ENCODE measurements around the gene MED23. TPM values are rescaled to one million over a fixed set of nuclear protein-coding genes. Genes with fewer than 3 reads are reported as not detected.

The MED23 gene
- total and polyA plus RNA-seq, 9 of the 15 experiments (the other 6 are each of a cell fraction or from before 2014, with no cell fraction given), result 13.7 to 61.2 (median 27.2) TPM

DNA sequence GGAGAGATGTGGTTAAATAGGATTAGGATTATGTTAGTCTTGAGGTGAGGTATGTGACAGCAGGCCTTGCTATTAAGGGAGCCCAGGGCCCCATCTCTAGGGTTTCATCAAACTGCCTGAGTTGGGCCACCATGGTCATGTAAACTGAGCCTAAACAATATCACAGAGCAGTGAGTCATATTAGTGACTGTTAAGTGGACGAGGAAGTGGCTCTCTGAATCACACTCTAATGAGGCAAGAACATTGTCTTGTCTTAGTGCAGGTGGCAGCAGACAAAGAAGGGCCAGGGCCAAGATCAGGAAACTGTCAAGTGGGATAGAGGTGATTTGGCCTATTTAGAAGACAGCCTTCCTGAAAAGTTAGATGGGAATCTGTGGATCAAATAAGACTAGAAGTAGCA lies 32.2 kb upstream of the MED23 start (continued):
- TF ChIP-seq, protein P1, sequence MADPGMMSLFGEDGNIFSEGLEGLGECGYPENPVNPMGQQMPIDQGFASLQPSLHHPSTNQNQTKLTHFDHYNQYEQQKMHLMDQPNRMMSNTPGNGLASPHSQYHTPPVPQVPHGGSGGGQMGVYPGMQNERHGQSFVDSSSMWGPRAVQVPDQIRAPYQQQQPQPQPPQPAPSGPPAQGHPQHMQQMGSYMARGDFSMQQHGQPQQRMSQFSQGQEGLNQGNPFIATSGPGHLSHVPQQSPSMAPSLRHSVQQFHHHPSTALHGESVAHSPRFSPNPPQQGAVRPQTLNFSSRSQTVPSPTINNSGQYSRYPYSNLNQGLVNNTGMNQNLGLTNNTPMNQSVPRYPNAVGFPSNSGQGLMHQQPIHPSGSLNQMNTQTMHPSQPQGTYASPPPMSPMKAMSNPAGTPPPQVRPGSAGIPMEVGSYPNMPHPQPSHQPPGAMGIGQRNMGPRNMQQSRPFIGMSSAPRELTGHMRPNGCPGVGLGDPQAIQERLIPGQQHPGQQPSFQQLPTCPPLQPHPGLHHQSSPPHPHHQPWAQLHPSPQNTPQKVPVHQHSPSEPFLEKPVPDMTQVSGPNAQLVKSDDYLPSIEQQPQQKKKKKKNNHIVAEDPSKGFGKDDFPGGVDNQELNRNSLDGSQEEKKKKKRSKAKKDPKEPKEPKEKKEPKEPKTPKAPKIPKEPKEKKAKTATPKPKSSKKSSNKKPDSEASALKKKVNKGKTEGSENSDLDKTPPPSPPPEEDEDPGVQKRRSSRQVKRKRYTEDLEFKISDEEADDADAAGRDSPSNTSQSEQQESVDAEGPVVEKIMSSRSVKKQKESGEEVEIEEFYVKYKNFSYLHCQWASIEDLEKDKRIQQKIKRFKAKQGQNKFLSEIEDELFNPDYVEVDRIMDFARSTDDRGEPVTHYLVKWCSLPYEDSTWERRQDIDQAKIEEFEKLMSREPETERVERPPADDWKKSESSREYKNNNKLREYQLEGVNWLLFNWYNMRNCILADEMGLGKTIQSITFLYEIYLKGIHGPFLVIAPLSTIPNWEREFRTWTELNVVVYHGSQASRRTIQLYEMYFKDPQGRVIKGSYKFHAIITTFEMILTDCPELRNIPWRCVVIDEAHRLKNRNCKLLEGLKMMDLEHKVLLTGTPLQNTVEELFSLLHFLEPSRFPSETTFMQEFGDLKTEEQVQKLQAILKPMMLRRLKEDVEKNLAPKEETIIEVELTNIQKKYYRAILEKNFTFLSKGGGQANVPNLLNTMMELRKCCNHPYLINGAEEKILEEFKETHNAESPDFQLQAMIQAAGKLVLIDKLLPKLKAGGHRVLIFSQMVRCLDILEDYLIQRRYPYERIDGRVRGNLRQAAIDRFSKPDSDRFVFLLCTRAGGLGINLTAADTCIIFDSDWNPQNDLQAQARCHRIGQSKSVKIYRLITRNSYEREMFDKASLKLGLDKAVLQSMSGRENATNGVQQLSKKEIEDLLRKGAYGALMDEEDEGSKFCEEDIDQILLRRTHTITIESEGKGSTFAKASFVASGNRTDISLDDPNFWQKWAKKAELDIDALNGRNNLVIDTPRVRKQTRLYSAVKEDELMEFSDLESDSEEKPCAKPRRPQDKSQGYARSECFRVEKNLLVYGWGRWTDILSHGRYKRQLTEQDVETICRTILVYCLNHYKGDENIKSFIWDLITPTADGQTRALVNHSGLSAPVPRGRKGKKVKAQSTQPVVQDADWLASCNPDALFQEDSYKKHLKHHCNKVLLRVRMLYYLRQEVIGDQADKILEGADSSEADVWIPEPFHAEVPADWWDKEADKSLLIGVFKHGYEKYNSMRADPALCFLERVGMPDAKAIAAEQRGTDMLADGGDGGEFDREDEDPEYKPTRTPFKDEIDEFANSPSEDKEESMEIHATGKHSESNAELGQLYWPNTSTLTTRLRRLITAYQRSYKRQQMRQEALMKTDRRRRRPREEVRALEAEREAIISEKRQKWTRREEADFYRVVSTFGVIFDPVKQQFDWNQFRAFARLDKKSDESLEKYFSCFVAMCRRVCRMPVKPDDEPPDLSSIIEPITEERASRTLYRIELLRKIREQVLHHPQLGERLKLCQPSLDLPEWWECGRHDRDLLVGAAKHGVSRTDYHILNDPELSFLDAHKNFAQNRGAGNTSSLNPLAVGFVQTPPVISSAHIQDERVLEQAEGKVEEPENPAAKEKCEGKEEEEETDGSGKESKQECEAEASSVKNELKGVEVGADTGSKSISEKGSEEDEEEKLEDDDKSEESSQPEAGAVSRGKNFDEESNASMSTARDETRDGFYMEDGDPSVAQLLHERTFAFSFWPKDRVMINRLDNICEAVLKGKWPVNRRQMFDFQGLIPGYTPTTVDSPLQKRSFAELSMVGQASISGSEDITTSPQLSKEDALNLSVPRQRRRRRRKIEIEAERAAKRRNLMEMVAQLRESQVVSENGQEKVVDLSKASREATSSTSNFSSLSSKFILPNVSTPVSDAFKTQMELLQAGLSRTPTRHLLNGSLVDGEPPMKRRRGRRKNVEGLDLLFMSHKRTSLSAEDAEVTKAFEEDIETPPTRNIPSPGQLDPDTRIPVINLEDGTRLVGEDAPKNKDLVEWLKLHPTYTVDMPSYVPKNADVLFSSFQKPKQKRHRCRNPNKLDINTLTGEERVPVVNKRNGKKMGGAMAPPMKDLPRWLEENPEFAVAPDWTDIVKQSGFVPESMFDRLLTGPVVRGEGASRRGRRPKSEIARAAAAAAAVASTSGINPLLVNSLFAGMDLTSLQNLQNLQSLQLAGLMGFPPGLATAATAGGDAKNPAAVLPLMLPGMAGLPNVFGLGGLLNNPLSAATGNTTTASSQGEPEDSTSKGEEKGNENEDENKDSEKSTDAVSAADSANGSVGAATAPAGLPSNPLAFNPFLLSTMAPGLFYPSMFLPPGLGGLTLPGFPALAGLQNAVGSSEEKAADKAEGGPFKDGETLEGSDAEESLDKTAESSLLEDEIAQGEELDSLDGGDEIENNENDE (IDR thresholded peaks at IDR 0.05; ENCODE audit: low read depth, low read length), result no peak
- TF ChIP-seq JUND (IDR thresholded peaks at IDR 0.05; ENCODE audit: borderline replicate concordance, low read depth, low read length) (peak; percentile 69), JUND (tag; IDR thresholded peaks at IDR 0.05; ENCODE audit: borderline replicate concordance, low read depth, low read length) (peak; percentile 54; the same call in 1 of the 3 replicates)
- TF ChIP-seq, protein P2, sequence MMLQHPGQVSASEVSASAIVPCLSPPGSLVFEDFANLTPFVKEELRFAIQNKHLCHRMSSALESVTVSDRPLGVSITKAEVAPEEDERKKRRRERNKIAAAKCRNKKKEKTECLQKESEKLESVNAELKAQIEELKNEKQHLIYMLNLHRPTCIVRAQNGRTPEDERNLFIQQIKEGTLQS (IDR thresholded peaks at IDR 0.05), result peak; percentile 39; the same call in 1 of the 2 replicates
- TF ChIP-seq, protein P2 (CRISPR knock-in tag; conservative IDR thresholded peaks at IDR 0.05), result no peak
